Gastroesophageal sphincter (tissue), 4 donors: Measurements from ENCODE around the gene ARHGAP18. TPM values are rescaled to one million over a fixed set of nuclear protein-coding genes. Genes with fewer than 3 reads are reported as not detected.

Experiments
- ATAC-seq: fragments of 150-250 bp; one replicate; pipeline ENCODE4 v1.9.1; 2016; ENCODE audit warnings: mild to moderate bottlenecking, moderate library complexity
- H3K27ac ChIP-seq, 4 donors: fragments of 200-600 bp; sonication (generic) in 3 of 4; 1 replicate in 3 of 4; 2 replicates in 1 of 4; pipeline ENCODE4 v1.5.1; 2016 to 2019
- H3K27me3 ChIP-seq: fragments of 200-600 bp; sonication (generic); one replicate; pipeline ENCODE4 v1.5.1; 2019
- H3K36me3 ChIP-seq, 2 donors: fragments of 200-600 bp; sonication (generic); one replicate each; pipeline ENCODE4 v1.5.1; 2019; ENCODE audit warnings: control low read depth in 1 of 2
- H3K4me1 ChIP-seq, 3 donors: fragments of 200-600 bp; sonication (generic); 1 replicate in 2 of 3; 2 replicates in 1 of 3; pipeline ENCODE4 v1.5.1; 2016 to 2019; ENCODE audit warnings: control low read depth in 2 of 3
- H3K4me3 ChIP-seq, 2 donors: fragments of 200-600 bp; sonication (generic); one replicate each; pipeline ENCODE4 v1.5.1; 2019; ENCODE audit warnings: mild to moderate bottlenecking in 1 of 2, moderate library complexity in 1 of 2
- H3K9me3 ChIP-seq, 3 donors: fragments of 200-600 bp; sonication (generic); one replicate each; pipeline ENCODE4 v1.5.1; 2017 to 2019; ENCODE audit warnings: control low read depth in 2 of 3
- EP300 ChIP-seq: sonication (generic); formaldehyde crosslinking; IDR thresholded peaks from one replicate; pipeline ENCODE4 v1.6.1; 2017; ENCODE audit warnings: antibody characterized with exemption, mild to moderate bottlenecking
- POLR2A ChIP-seq, 2 donors: fragments of 450-650 bp; IDR thresholded peaks; one replicate each; pipeline ENCODE4 v1.6.1; 2017; ENCODE audit warnings: antibody characterized with exemption in 2 of 2, mild to moderate bottlenecking in 2 of 2, moderate library complexity in 1 of 2
- POLR2AphosphoS5 ChIP-seq: sonication (generic); formaldehyde crosslinking; IDR thresholded peaks from one replicate; pipeline ENCODE4 v1.6.1; 2017; ENCODE audit warnings: antibody characterized with exemption
- WGBS, 2 donors: methylation state at CpG; one replicate each; pipeline ENCODE4 v1.1.5; 2018; ENCODE audit warnings: low coverage in 1 of 2; 5-methylcytosine and 5-hydroxymethylcytosine counted together
- total RNA-seq, 4 donors: library from RNA; depleted of rRNA; stranded (reverse); fragments of >200 nt; gene quantifications; one replicate each; pipeline ENCODE4 v1.1.0, GENCODE V29; 2016
- TF ChIP-seq, protein P1 (sequence below), 4 experiments: fragments of 200-600 bp in 2 of 4; fragments of 450-650 bp in 2 of 4; sonication (generic) in 1 of 4; IDR thresholded peaks; one replicate each; pipeline ENCODE4 v1.5.1; 2017 to 2019; ENCODE audit warnings: antibody characterized with exemption in 4 of 4, mild to moderate bottlenecking in 2 of 4, moderate library complexity in 2 of 4

The ARHGAP18 gene
- total RNA-seq, 4 donors from 2014 or later = 2.8 to 15.0 (median 9.4) TPM

DNA sequence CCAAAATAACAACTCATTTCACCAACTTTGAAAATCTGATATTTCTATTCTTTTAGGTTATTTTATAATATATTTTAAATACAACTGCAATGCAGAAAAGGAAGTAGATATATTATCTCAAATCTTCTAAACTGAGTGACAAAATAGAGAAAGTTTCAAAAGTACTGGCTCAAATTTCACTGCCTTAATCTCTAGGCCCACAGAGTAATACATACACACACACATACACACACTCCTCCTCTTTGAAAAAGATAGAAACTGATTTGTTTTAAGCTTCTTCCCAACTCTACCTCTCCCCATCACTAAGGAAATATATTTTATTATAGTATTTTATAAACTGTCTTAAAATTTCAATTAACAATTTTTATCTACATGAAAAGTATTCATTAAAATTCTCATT lies 36.2 kb downstream of the ARHGAP18 start:
- Histone ChIP-seq H3K27me3 (peaks cover 3% of the 10 kb centered on the region), H3K27ac (peak overlapping the region in 1 of 4 donors; percentile 51)
- ATAC-seq = no peak

DNA sequence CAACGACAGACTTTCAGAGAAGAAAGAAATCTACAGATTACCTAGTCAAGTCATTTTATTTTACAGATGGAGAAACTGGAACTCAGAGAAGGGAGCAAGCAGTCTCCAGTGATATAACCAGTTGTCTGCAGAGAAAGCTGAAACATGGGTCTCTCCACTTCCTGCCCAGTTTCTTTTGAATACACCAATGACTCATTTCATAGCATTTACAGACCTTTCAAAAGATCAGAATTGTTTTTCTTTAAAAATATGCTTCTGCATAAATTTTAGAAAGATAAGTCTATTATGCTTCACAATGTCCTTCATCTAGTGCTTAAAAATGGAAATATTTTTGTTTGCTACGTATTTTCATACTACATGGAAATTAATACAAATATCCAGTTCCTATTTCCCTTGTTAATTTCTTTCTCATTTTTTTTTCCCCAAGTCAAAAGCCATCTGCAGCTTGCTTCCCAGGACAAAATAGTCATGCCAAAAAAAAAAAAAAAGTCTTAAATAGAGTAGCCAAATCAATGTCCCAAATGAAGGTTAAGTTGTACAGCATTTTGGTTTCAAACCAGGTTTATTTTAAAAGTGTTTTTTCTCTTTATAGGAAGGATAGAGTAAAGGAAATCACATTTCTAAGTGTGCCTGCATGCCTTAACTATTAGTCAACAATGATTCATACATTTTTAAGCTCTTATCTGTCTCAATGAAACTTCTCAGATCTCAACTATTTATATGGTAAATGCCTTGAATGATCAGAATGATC lies 36.9 kb downstream of the ARHGAP18 start:
- H3K36me3 ChIP-seq = no peaks in the 10 kb centered on the region
- H3K27ac ChIP-seq = peak overlapping the region; percentile 15 to 60 (median 47)
- peaks cover 3% of the 10 kb centered on the region for H3K27me3 ChIP-seq
- no peak overlapping the region for H3K4me3 ChIP-seq
- H3K4me1 ChIP-seq = peaks cover 0 to 19% (median 0%) of the 10 kb centered on the region in 3 donors
- ATAC-seq = peak; percentile 61
- 41 to 53% methylated on average over 2 of the region's 2 CpGs for whole genome bisulfite sequencing, 2 donors
- TF ChIP-seq, protein P1, sequence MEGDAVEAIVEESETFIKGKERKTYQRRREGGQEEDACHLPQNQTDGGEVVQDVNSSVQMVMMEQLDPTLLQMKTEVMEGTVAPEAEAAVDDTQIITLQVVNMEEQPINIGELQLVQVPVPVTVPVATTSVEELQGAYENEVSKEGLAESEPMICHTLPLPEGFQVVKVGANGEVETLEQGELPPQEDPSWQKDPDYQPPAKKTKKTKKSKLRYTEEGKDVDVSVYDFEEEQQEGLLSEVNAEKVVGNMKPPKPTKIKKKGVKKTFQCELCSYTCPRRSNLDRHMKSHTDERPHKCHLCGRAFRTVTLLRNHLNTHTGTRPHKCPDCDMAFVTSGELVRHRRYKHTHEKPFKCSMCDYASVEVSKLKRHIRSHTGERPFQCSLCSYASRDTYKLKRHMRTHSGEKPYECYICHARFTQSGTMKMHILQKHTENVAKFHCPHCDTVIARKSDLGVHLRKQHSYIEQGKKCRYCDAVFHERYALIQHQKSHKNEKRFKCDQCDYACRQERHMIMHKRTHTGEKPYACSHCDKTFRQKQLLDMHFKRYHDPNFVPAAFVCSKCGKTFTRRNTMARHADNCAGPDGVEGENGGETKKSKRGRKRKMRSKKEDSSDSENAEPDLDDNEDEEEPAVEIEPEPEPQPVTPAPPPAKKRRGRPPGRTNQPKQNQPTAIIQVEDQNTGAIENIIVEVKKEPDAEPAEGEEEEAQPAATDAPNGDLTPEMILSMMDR (IDR thresholded peaks at IDR 0.05) = no peak
- TF ChIP-seq POLR2A (IDR thresholded peaks at IDR 0.05) = no peak
- no peak for TF ChIP-seq POLR2AphosphoS5
- no peak for TF ChIP-seq EP300
- no peaks in the 10 kb centered on the region for H3K9me3 ChIP-seq

More for the DNA sequence above, 36.2 kb downstream of the ARHGAP18 start:
- H3K4me3 ChIP-seq = no peak overlapping the region
- no peak for TF ChIP-seq POLR2AphosphoS5
- TF ChIP-seq, protein P1 (IDR thresholded peaks at IDR 0.05) = no peak
- no peak for TF ChIP-seq EP300
- TF ChIP-seq POLR2A (IDR thresholded peaks at IDR 0.05) = no peak
- peaks cover 0 to 19% (median 0%) of the 10 kb centered on the region in 3 donors for H3K4me1 ChIP-seq
- H3K9me3 ChIP-seq = no peaks in the 10 kb centered on the region
- no peaks in the 10 kb centered on the region for H3K36me3 ChIP-seq

DNA sequence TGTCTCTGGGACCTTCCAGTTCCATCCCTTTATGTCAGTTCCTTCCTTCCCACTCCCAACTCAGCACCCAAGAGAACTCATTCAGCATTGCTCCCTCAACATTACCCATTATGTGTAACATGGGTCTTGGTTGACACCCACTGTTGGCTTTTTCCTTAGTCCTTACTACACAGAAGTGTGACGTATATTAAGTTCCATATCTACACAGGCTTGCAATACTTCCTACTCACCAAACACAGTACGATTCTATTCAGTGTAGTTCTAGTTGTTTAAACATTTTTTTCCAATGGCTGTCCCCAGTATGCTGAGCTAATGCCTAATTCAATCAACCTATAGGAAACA lies 37.7 kb downstream of the ARHGAP18 start:
- H3K9me3 ChIP-seq = no peaks in the 10 kb centered on the region
- peak; percentile 36 for ATAC-seq
- peaks cover 3% of the 10 kb centered on the region for H3K27me3 ChIP-seq
- peak overlapping the region; percentile 15 to 60 (median 47) for H3K27ac ChIP-seq
- H3K4me3 ChIP-seq = no peak overlapping the region
- WGBS, 2 donors = 69 to 85% methylated on average over 2 of the region's 2 CpGs
- H3K36me3 ChIP-seq = no peaks in the 10 kb centered on the region
- TF ChIP-seq POLR2A (IDR thresholded peaks at IDR 0.05) = no peak
- TF ChIP-seq POLR2AphosphoS5 = no peak
- TF ChIP-seq, protein P1 (IDR thresholded peaks at IDR 0.05) = no peak
- no peak for TF ChIP-seq EP300
- peaks cover 0 to 19% (median 0%) of the 10 kb centered on the region in 3 donors for H3K4me1 ChIP-seq

DNA sequence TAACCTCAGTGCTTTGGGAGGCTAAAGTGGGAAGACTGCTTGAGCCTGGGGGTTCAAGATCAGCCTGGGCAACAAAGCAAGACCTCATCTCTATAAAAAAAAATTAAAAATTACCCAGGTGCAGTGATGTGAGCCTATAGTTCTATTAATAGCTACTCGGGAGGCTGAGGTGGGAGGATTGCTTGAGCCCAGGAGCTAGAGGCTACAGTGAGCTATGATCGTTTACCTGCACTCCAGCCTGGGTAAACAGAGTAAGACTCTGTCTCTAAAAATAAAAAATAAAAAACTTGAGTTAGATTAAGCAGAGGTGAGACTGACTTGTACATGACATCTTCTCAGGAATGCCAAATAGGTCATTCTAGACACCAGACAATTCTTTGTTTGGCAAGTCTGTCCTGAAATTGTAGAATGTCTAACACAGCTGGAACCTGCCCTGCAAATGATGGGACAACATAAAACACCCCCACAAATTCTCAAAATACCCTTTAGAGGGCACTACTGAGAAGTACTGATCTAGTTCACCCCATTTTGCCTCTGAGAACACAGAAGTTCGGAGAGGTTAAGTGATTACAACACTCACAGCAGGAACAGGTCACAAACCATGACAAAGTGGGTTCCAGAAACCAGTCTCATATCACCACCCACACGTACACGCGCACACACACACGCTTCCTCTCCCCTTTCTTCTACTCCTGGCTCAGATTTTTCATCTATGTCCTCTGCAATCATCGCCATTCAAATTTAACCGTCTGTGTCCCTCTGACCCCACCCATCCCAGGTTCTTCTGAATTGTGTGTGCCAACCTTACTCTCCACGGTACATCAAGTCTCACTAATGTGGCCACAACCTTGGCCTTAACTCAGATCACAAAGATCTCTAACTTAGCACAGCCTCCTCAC lies 38.3 kb downstream of the ARHGAP18 start:
- 81 to 88% methylated on average over 6 to 10 of the region's 10 CpGs for WGBS, 2 donors
- Histone ChIP-seq H3K27ac (peak overlapping the region in 3 of 4 donors; percentile 43 to 60 (median 51)), H3K4me1 (peaks cover 0 to 19% (median 0%) of the 10 kb centered on the region in 3 donors), H3K9me3 (no peaks in the 10 kb centered on the region), H3K4me3 (no peak overlapping the region), H3K27me3 (peaks cover 3% of the 10 kb centered on the region), H3K36me3 (no peaks in the 10 kb centered on the region)
- TF ChIP-seq, protein P1 (IDR thresholded peaks at IDR 0.05) = peak in 2 of 4 experiments; percentile 17 to 24
- TF ChIP-seq EP300 = no peak
- peak; percentile 41 for ATAC-seq
